ENCODE data around the gene CADM3.

CADM3 gene

DNA sequence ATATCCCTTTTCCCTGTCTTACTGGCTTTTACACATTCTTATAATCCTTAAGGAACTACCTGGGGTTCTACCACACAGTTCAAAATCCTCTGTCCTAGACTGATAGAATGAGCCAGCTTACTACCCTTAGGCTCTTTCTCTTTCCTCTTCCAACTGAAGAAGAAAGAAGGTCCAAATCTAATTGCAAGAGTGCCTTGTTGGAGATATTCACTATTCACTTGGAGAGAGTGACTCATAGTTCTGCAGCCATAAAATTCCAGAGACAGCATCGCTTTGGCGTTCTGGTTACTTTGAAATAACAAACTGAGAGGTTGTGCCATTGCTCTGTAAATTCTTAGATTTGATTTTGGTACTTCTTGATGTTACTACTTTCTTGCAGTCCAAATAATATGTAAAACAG, 4.2 kb downstream of the CADM3 start:
- DNase-seq, result peak; percentile 26

DNA sequence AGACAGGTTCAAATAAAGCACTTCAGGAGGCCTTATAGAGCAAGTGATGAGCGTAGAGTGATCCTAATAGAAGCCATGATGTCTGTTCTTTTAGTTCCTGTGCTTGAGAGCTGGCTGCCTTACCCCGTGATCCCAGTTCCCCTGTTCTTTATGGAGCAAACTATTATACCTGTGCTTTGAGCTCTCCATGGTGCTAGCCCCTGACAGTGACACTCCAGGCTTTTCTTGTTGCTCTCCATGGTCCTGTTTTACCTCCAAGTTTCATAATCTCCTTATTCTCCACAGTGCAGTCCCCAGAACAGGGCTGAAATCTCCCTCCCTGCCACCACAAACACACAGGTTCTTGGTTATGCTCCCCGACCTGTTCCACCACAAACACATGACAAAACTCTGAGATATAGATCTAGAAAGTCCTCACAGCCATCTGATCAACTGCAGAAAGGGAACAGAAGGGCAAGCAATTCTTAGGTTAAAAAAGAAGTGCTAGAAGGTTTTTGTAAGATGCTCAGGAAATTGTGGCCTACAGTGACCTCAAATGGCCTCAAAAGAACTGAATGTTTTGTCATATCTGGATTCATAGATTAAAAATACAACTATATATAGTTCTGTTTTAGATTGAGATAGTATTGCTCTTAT, 6.0 kb downstream of the CADM3 start:
- peak; percentile 62 for DNase-seq

DNA sequence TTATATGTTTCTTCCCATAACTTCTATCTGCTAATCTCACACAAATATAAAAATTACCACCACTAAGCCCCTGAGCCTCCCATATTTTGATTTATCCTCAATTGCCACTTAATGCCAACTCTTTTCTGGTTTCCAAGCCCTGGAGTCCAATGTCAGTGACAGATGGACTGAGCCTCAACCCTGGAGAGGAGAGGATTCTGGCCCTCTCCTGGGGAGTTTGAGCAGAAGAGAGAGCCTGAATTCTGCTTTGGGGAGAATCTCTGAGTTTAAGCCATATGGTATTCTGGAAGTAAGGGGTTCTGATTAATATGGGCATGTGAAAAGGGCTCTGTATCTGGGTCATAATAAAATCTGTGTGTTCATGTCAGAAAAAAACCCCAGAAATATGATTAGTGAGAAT, 8.5 kb downstream of the CADM3 start:
- DNase-seq, result no peak

DNA sequence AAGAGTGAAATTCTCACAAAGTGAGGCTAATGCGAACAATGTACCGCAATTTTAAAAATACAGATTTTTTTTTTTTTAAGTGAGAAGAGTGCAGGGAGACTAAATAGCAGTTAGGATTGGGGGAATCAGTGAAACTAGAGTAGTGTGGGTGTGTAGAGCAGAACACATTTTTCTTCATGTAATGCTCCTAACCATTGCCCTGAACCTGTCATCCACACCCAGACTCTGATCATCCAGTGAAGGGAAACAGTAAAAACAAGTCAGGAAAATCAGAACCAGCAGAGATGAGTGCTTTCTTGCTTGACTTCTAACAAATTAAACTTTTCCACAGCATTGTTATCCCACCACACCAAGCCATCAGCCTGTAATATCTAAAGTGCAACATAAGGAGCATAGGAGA, 9.1 kb downstream of the CADM3 start:
- DNase-seq, result no peak

DNA sequence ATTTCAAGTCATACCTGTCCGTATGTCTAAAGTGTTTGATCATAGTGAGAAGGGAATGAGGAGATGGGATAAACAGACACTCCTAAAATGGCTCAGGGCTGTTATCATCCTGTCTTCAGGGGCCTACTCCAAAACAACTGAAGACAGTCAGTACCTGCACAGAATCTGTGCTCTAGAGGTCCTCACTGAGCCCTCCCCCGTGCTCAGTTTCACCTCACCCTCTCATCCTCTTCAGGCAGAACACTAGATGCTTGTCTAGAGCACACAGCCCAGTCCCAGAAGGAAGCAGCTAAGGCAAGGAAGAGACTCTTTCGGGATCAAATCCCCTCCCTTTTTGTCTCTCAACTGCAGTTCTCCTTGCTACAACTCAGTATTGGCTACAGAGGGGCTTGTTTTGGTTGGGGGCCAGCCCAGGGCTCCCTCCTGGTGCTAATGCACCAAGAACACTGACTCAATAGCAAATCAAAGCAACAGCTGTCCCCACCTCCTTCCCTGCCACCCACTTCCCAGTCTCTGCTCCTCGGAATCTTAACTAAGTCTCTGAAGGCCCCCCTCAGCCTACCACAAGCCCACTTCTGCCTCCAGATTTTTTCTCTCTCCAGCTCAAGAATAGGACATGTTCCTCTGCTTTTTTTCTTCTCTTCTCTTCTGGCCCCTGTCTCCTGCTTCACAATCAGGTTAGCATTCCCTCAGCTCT, 10.1 kb downstream of the CADM3 start:
- no peak for DNase-seq

DNA sequence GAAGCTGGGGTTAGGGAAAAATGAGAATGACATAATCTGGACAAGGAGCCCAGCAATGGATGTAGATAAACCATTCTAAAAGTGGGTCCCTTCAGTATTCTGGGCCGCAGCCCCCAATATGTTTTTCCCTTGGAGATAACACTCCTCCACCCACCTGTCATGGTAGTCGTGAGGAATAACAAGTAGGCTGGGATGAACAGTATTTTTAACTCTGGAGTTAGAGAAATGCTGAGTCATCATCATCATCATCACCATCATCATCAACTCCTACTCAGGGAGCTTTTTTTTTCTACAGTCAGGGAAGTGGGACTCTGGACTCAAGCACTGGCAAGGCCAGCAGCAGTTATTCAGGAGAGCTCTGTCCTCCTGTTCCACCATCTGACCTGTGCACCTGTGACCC, 12.8 kb downstream of the CADM3 start:
- no peak for DNase-seq

DNA sequence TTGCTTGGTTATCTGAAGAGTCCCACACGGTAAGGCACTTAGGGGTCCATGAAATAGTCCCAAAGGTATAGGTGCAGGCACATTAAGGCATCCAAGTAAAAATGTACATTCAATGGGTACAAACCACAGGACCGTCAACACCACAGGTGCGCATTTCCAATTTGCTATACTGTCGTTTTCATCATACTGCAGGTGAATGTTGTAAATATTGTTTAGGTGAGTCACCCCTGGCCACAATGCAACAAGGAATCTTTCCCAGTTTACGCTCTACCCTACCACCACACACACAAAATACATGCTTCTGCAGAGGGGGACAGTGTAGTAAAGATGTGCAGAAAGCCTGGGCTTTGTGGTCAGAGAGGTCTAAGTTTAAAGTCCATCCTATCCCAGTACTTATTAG, 13.7 kb downstream of the CADM3 start:
- no peak for DNase-seq

DNA sequence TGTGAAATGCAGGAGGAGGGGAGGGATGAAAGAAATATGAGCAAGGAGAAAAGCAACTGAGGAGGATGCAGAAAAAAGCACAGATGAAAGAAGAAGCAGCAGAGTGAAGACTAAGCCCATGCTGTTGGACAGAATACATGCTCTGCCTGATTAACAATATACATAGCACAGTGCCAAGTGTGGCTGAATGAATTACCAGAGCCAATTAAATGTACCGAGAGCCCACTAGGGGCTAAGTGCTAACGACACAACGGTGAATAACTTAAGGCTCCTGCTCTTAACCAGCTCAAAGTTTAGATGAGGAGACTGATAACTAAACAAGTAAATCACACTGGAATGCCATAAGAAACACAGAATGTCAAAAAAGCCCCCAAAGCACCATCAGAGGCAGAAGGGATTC, 15.6 kb downstream of the CADM3 start:
- DNase-seq, result no peak

DNA sequence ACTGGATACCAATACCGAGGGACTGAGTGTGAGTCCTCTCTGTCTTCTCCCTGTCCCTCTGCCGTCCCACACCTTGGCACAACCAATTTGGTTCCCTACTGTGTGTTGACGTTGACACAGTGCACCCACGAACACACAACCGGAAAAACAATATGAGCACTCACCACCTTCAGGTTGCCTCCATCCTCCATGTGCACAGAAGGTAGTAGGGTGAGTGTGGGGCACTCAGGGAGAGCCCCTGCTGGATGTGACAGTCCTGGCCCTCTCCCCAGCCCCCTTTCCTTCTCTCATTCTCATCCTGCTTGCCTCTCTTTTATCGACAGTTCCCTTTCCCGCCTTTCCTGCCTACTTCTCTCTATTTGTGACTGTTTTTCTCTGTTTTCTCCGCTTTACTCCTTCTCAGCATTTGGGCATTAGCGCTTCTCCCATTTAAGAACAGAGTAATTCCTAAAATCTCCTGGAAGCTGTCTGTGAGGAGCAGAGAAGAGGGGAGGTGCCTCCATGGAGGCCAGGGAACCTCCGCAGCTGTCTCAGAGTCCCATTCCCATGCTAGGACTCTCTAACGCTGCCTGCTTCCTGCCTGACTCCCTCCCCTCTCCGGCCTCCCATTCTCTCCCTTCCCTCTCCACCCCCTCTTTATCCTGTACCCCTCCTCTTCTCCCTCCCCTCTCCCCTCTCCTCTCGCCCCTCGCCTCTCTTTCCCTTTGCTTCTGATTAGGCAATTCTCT, 16.4 kb downstream of the CADM3 start:
- peak; percentile 33 for DNase-seq

DNA sequence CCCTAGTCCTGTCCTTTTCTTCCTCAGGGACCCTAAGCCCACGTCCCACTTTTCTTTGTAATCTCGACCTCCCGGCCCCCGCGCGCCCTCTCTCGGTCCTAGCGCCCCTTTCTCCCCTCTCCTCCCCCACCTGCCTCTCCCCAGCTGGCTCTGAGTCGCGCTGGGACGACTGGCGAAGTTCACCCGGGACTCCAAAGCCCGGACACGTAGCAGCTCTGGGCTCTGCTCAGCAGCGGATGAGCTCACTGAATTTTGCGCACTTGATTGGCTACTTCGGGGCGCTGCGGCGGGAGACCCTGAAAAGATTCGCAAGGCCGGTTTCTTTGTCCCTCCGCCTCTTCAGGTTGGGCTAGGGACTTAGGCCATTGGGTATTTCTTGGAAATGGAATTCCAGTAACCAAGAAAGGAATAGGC, 17.0 kb downstream of the CADM3 start:
- DNase-seq, result peak; percentile 80

DNA sequence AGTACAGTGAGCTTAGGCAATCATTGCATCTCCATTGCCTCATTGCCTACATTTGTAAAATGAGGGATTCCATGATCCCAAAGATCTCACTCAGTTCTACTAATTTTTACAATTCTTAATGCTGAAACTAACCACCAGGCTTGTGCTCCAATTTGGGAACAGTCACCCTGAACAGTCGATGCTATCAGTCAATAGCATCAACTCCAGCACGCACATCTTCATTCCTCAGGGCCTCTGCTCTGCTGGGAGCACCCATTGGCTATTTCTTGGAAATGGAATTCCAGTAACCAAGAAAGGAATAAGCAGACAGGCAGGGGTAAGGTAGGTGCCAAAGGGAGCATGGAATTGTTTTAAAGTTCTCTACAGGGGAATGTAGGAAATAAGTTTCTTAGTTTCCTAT, 19.0 kb downstream of the CADM3 start:
- DNase-seq, result no peak

DNA sequence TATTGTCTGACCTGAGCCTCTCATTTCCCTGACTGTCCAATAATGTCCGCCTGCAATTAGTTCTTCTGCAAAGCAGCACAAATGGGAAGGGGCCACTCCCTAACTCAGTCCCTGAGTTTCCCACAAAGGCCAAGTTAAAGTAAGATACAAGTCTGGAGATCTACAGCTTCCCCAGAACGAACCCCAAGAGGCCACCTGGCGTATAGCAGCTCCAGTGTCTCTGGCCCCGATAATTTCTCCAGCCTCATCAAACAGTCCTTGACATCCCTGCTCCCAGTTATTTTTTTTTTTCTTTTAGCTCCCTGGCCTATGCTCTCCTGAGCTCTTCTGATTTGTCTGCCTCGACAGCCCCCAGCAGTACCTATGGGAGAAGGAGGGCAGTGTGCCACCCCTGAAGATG, 25.1 kb downstream of the CADM3 start:
- no peak for DNase-seq

DNA sequence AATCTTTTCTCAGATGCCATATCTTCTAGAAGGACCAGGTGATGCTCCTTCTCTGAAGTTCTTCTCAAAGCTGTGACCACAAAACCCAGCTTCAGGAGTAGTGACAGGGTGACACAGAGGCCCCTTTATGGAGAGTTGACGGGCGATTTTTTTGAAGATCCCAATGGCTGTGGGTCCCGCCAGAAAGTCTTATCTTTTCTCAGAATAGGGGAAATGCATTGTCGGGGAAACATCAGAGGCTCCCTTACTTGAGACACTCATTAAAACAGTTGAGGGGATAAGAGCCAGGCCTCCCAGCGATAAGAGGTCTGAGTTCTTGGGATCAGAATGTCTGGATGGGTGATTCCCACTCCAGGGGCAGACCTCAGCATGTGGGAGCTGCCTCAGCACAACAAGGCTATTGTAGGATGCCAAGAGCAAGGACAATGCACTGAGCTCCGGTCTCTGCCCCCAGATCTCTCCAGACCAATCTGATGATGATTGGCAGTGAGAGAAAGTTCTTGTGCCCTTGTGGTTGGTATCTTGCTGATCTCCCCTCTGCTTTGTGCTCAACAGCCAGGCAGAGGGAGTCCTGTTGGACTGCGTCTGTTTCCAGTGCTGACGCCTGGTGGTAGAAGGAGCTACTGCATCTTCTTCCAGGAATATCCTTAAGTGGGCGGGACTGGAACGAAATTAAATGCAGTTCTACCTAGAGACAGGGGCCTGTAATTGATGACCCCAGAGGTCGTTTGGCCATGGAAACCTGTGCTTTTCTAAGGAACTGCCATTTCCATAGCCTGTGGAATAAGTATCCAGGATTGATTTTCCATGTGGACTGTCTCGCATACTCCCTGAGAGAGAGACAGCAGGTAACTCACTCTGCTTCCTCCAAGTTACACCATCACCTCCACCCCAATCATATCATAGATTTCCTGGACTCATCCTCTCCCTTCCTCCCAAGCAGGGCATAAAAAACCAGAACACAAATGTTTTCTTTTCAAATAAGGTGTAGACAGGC, 26.4 kb downstream of the CADM3 start:
- peak; percentile 74 for DNase-seq

DNA sequence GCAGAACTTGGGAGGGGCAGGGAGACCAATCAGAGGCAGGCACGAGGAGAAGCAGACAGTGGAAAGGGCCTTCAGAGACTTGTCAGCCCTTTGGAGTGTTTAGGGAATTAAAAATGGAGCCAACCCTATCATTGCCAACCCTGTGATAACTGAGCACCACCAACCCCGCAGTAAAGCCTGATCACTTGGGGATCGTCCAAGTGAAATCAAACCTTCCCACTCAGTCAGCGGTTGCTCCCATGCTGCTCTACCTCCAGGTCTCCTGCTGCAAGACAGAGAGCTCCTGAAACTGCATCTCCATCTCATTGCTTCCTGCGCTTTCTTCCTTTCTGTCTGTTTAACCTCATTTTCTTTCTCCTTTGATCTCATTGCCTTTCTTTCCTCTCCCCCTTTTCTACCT, 28.5 kb downstream of the CADM3 start:
- no peak for DNase-seq

DNA sequence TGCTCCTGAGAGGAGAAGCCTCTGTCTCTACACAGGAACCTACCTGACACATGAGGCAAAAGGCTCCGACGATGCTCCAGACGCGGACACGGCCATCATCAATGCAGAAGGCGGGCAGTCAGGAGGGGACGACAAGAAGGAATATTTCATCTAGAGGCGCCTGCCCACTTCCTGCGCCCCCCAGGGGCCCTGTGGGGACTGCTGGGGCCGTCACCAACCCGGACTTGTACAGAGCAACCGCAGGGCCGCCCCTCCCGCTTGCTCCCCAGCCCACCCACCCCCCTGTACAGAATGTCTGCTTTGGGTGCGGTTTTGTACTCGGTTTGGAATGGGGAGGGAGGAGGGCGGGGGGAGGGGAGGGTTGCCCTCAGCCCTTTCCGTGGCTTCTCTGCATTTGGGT, 29.4 kb downstream of the CADM3 start:
- DNase-seq, result no peak

DNA sequence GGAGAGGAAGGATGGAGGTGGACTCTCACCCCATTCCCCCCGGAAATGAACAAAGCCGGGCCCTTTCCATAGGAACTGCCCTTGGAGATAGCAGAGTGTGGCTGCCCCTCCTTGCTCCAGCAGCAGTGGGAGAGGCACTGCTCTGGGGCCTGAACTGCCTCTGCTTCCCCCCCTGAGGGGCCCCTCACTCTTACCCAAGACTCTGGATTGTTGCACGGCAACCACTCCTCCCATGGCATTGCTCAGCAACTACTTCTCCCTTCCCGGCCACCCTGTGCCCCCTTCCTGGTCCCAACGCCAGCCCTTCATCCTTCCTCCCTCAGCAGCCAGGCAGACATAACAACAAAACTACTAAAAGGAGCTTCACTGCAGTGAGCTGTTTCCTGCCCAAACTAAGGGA, 30.2 kb downstream of the CADM3 start:
- no peak for DNase-seq

DNA sequence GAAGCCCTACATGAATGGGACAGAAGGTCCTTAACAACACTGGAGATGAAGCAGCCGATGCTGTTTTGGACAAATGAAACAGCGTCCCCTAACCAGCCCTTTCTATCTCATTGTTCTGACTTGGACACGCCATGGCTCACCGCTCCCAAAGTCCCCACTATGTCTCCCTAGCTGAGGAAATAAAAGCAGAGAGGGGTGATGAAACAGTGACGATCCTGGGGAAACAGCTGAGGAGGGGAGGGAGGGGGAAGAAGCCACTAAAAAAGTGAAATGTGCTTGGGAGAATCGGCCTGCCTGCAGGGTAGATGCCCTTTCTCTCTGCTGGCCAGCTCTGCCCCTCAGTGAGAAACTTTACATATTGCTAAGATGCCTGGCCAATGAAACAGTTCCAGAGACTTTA, 32.2 kb downstream of the CADM3 start:
- no peak for DNase-seq

DNA sequence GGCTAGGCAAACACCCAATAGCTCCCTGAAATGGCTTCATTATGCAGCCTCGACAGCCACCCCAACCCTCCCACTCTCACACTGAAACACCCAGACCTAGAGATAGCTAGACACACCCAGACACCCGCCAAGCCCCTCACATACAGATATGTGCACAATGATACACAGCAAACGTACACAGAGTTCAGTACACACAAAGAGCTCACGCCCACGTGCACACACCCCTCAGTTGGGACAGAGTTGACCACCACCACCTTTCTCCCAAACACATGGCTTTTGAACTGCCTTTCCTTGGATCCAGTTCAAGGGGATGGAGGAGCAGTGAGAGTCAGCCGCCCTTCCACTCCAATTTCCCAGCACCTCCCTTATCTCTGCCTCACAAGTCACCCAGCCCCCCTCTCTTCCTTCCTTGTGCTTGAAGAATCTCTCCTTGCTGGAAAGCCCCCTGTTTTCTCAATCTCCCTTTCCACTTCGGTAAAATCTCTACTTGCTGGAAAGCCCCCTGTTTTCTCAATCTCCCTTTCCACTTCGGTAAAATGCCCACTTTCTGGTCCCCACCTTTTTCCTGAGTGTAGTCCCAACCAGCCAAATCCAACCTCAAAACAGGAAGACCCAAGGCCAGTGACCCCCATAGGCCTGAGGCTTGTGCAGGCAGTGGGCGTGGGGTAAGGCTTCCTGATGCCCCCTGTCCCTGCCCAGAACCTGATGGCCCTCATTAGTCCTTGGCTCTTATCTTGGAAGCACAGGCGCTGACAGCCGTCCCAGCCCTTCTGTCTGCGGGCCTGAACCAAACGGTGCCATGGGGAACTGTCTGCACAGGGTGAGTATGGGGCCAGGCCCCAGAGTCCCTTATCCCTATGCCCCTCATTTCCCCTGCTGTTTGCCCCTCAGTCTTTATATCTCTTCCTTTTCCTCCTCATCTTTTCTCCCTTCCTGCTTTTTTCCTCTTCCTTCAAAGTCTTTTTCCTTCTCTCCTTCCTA, 33.0 kb downstream of the CADM3 start, which contains the start of gene ACKR1:
Gene ACKR1 (plus strand): TSS at position 715 of the 981 bp plus-strand sequence. CDS start 85 bp downstream, at position 800.
- no peak for DNase-seq

DNA sequence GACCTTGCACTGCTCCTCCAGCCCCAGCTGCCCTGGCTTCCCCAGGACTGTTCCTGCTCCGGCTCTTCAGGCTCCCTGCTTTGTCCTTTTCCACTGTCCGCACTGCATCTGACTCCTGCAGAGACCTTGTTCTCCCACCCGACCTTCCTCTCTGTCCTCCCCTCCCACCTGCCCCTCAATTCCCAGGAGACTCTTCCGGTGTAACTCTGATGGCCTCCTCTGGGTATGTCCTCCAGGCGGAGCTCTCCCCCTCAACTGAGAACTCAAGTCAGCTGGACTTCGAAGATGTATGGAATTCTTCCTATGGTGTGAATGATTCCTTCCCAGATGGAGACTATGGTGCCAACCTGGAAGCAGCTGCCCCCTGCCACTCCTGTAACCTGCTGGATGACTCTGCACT, 33.8 kb downstream of the CADM3 start:
- DNase-seq, result no peak

DNA sequence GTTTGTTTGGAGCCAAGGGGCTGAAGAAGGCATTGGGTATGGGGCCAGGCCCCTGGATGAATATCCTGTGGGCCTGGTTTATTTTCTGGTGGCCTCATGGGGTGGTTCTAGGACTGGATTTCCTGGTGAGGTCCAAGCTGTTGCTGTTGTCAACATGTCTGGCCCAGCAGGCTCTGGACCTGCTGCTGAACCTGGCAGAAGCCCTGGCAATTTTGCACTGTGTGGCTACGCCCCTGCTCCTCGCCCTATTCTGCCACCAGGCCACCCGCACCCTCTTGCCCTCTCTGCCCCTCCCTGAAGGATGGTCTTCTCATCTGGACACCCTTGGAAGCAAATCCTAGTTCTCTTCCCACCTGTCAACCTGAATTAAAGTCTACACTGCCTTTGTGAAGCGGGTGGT, 34.7 kb downstream of the CADM3 start:
- DNase-seq, result no peak

DNA sequence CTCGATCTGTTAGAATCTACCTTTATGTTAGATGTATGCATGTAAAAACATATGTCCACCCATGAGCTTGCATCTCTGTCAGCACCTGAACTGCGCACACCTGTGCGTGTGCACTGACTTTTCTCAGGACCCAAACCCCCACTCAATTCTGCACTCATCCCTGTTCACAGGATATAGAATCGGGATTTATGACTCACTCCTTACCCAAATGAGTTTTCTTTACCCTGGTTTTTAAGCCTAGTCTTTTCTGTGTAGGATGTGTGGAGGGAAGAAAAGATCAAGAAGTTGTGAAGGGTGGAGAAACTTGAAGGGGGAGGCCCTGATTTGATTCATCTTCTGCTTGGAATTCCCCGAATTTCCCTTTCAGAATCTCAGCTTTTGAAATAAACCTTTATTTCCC, 35.7 kb downstream of the CADM3 start:
- no peak for DNase-seq

DNA sequence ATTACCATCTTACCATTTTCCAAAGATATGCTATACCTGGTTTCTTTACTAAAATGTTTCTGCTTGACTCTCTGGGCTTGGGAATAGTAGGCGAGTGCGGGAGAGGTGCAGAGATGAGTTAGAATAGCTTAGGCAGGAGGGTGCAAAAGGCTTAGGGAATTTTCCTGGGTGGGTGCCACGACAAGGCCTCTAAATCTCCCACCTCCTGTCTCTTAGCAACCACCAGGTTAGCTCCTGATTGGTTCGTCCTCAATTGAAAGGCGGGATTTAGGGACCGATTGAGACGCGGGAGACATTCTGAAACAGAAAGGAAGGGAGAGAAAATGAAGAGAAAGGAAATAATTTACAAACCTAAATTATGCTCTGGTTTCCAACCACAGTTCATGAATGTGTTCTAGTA, 36.4 kb downstream of the CADM3 start:
- no peak for DNase-seq

Data from EL (cell line).